IMR-90 (cell line): Measurements from ENCODE around the gene TRIM74. TPM values are rescaled to one million over a fixed set of nuclear protein-coding genes. Genes with fewer than 3 reads are reported as not detected.
"Not testable (repeated sequence)": the region's sequence is repeated elsewhere in the genome, so short reads cannot be mapped to it uniquely, and the experiment has no call there.

ENCODE experiments used
- ATAC-seq: fragments of 200-7000 bp; cut with Tn5 transposase; 2 replicates; pipeline ENCODE4 v1.9.1; 2020; ENCODE audit warnings: low read depth, mild to moderate bottlenecking, moderate library complexity
- BruUV-seq: library from RNA; stranded (reverse); fragments of 400-500 nt; replicated peaks from 2 replicates; lab custom pipeline; 2021; lab: Mats Ljungman, UMichigan
- CTCF ChIA-PET: fragments of 300-600 bp; formaldehyde crosslinking; extraction: SDS; loops from one replicate; lab custom pipeline; 2021; ENCODE audit warnings: antibody characterized with exemption; lab: Yijun Ruan, JAX
- POLR2A ChIA-PET: fragments of 300-600 bp; sonication (Branson Sonifier 250); formaldehyde crosslinking; loops from one replicate; lab custom pipeline; 2022; ENCODE audit warnings: antibody characterized with exemption; ENCODE audit not compliant: unreplicated experiment; lab: Charles Lee
- DNase-seq: peaks from one replicate; pipeline ENCODE4 v3.0.0; 2013
- H2AFZ ChIP-seq: replicated peaks from 2 replicates; pipeline ENCODE3; 2013; ENCODE audit warnings: low read length, mild to moderate bottlenecking; ENCODE audit not compliant: poor library complexity
- H2AK5ac ChIP-seq: 2 replicates; pipeline ENCODE4 v1.6.1; 2013; ENCODE audit warnings: low read depth, low read length, inconsistent platforms
- H2AK9ac ChIP-seq: replicated peaks from 2 replicates; pipeline ENCODE3; 2013; ENCODE audit warnings: mild to moderate bottlenecking, low read depth, low read length, moderate library complexity; ENCODE audit not compliant: poor library complexity
- H2BK120ac ChIP-seq: 2 replicates; pipeline ENCODE4 v1.6.1; 2013; ENCODE audit warnings: low read depth, low read length, inconsistent platforms
- H2BK15ac ChIP-seq: 3 replicates; pipeline ENCODE4 v1.6.1; 2013; ENCODE audit warnings: low read depth, low read length, inconsistent platforms
- H2BK20ac ChIP-seq: 2 replicates; pipeline ENCODE4 v1.6.1; 2013; ENCODE audit warnings: low read depth, mild to moderate bottlenecking, inconsistent platforms, low read length, moderate library complexity
- H2BK5ac ChIP-seq: 2 replicates; pipeline ENCODE4 v1.6.1; 2013; ENCODE audit warnings: mild to moderate bottlenecking, low read depth, low read length, inconsistent platforms; ENCODE audit not compliant: poor library complexity, severe bottlenecking
- H3K14ac ChIP-seq: replicated peaks from 2 replicates; pipeline ENCODE4 v1.6.1; 2013; ENCODE audit warnings: low read depth, low read length, inconsistent platforms
- H3K18ac ChIP-seq: 2 replicates; pipeline ENCODE4 v1.6.1; 2013; ENCODE audit warnings: low read depth, low read length, control low read depth
- H3K23ac ChIP-seq: 2 replicates; pipeline ENCODE4 v1.6.1; 2013; ENCODE audit warnings: low read depth, low read length, inconsistent platforms
- H3K27ac ChIP-seq: 2 replicates; pipeline ENCODE4 v1.5.1; 2013; ENCODE audit warnings: mild to moderate bottlenecking, control low read depth, low read length; ENCODE audit not compliant: insufficient read depth
- H3K27me3 ChIP-seq: 2 replicates; pipeline ENCODE4 v1.6.1; 2013; ENCODE audit warnings: low read length; ENCODE audit not compliant: control insufficient read depth, insufficient read depth
- H3K36me3 ChIP-seq: 2 replicates; pipeline ENCODE4 v1.6.1; 2013; ENCODE audit warnings: low read length, mixed read lengths; ENCODE audit not compliant: control insufficient read depth, insufficient read depth
- H3K4ac ChIP-seq: 2 replicates; pipeline ENCODE4 v1.6.1; 2013; ENCODE audit warnings: low read depth, low read length, inconsistent platforms
- H3K4me1 ChIP-seq: 2 replicates; pipeline ENCODE4 v1.6.1; 2013; ENCODE audit warnings: low read length, mixed read lengths; ENCODE audit not compliant: control insufficient read depth, insufficient read depth
- H3K4me2 ChIP-seq: 2 replicates; pipeline ENCODE4 v1.6.1; 2013; ENCODE audit warnings: low read depth, mild to moderate bottlenecking, control low read depth, low read length, moderate library complexity
- H3K4me3 ChIP-seq: 2 replicates; pipeline ENCODE4 v1.5.1; 2013; ENCODE audit warnings: low read depth, mild to moderate bottlenecking, control low read depth, low read length, moderate library complexity; ENCODE audit not compliant: insufficient read depth
- H3K56ac ChIP-seq: 2 replicates; pipeline ENCODE4 v1.6.1; 2013; ENCODE audit warnings: low read length, inconsistent platforms; ENCODE audit not compliant: insufficient read depth; ENCODE audit errors: extremely low read depth
- H3K79me1 ChIP-seq, 2 experiments: 2 replicates each; pipeline ENCODE4 v1.6.1; 2013; ENCODE audit warnings: low read length in 2 of 2, inconsistent platforms in 1 of 2, low read depth in 1 of 2
- H3K9ac ChIP-seq: 2 replicates; pipeline ENCODE4 v1.6.1; 2013; ENCODE audit warnings: low read depth, low read length, control low read depth
- H3K9me1 ChIP-seq: 2 replicates; pipeline ENCODE4 v1.6.1; 2013; ENCODE audit warnings: low read length, inconsistent platforms; ENCODE audit not compliant: insufficient read depth
- H3K9me3 ChIP-seq: 2 replicates; pipeline ENCODE4 v1.6.1; 2013; ENCODE audit warnings: low read length; ENCODE audit not compliant: control insufficient read depth, insufficient read depth
- H4K20me1 ChIP-seq: 2 replicates; pipeline ENCODE4 v1.6.1; 2013; ENCODE audit warnings: low read length, inconsistent platforms; ENCODE audit not compliant: insufficient read depth
- H4K5ac ChIP-seq: 2 replicates; pipeline ENCODE4 v1.6.1; 2013; ENCODE audit warnings: mild to moderate bottlenecking, low read depth, low read length, control low read depth
- H4K8ac ChIP-seq, 2 experiments: 2 replicates each; pipeline ENCODE4 v1.6.1; 2013; ENCODE audit warnings: low read depth in 2 of 2, low read length in 2 of 2, control low read depth in 1 of 2, inconsistent platforms in 1 of 2
- H4K91ac ChIP-seq: 2 replicates; pipeline ENCODE4 v1.6.1; 2013; ENCODE audit warnings: low read depth, low read length, inconsistent platforms; ENCODE audit not compliant: insufficient read depth
- WGBS, 2 experiments: methylation state at CpG; one replicate each; pipeline versions ENCODE4 v1.1.5 to v1.1.7; 2013; ENCODE audit warnings: missing lambda C conversion rate in 2 of 2; ENCODE audit not compliant: insufficient read length in 1 of 2; ENCODE audit errors: extremely low coverage in 2 of 2; 5-methylcytosine and 5-hydroxymethylcytosine counted together
- dilution Hi-C: fragments of 300-500 bp; cut with HindIII; formaldehyde crosslinking; loops from one replicate; pipeline ENCODE4 v1.14.3; 2018; ENCODE audit warnings: low sequenced_read_pairs; ENCODE audit not compliant: unreplicated experiment
- in situ Hi-C: fragments of 300-500 bp; cut with MboI; formaldehyde crosslinking; loops from 3 replicates; pipeline ENCODE4 v1.14.3; 2019; ENCODE audit warnings: low sequenced_read_pairs, inconsistent platforms, mixed read lengths
- intact Hi-C: fragments of 100-400 bp; cut with micrococcal nuclease; formaldehyde crosslinking; loops from 2 replicates; pipeline ENCODE4 v1.10.0; 2022
- polyA plus RNA-seq, 3 experiments: library from polyadenylated mRNA; depleted of rRNA; stranded (reverse); fragments of >200 nt; gene quantifications; 2 replicates each; pipeline ENCODE4 v1.2.3, GENCODE V29; 2012; ENCODE audit warnings: low replicate concordance in 1 of 3
- total RNA-seq: library from RNA; depleted of rRNA; stranded (reverse); fragments of >200 nt; gene quantifications from 2 replicates; pipeline ENCODE4 v1.2.3, GENCODE V29; 2012

TRIM74 gene
- total and polyA plus RNA-seq, 2 of the 4 experiments (the other 2 are of a cell fraction): 0.17 TPM; not detected in 1

DNA sequence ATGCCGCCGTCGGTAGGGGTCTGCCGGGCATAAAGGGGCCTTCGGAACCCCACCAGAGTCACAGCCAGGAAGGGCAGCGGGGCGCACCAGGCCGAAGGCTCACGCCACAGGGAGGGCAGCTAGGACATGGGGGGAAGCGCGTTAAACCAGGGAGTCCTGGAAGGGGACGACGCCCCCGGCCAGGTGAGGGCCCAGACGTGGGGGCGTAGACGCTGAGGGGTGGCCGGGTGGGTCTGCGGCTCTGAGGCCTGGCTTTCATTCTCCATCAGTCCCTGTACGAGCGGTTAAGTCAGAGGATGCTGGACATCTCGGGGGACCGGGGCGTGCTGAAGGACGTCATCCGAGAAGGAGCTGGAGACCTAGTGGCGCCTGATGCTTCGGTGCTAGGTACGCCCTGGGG is 422 bp upstream of the TRIM74 start:
- H2BK5ac ChIP-seq, BruUV-seq, H3K56ac ChIP-seq, H2AK5ac ChIP-seq, H3K27ac ChIP-seq, H4K8ac ChIP-seq, H2BK15ac ChIP-seq, H3K36me3 ChIP-seq, H4K20me1 ChIP-seq, H2AFZ ChIP-seq, H3K9me1 ChIP-seq, in situ Hi-C loops, DNase-seq, intact Hi-C loops, H3K9me3 ChIP-seq, H2BK120ac ChIP-seq, H3K9ac ChIP-seq, H3K4me2 ChIP-seq, H3K18ac ChIP-seq, H3K27me3 ChIP-seq, H3K14ac ChIP-seq, dilution Hi-C loops, H3K4me1 ChIP-seq, H3K4ac ChIP-seq, H3K23ac ChIP-seq, H2AK9ac ChIP-seq, H2BK20ac ChIP-seq, H4K91ac ChIP-seq, POLR2A ChIA-PET, CTCF ChIA-PET, H3K79me1 ChIP-seq, H3K4me3 ChIP-seq, H4K5ac ChIP-seq, ATAC-seq: not testable (repeated sequence)
- no CpG with 5 or more reads among the region's 29 CpGs for WGBS, 2 experiments

DNA sequence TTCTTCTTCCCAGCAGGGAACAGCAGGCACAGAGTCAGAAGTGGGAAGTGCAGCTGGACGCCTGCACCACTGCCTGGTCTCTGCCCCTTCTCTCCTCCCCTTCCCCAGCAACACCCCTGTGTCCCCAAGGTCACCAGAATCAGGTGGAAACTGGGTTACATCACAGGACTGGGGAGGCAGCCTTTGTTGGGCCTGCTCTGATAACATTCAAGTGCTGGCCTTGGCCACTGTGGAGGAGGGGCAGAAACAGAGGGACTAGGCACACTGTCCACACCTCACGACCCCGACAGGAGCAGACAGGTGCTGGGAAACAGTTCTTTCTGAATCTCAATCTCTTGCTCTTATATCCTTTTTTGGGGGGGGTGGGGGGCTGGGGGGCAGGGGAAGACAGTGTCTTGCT is 2.4 kb downstream of the TRIM74 start:
- H4K91ac ChIP-seq, H3K9ac ChIP-seq, H3K4me3 ChIP-seq, POLR2A ChIA-PET, H3K14ac ChIP-seq, in situ Hi-C loops, H3K27me3 ChIP-seq, H2BK5ac ChIP-seq, H2BK120ac ChIP-seq, H3K23ac ChIP-seq, H2AK9ac ChIP-seq, H4K20me1 ChIP-seq, H4K8ac ChIP-seq, H4K5ac ChIP-seq, H2BK20ac ChIP-seq, CTCF ChIA-PET, H3K4ac ChIP-seq, H3K36me3 ChIP-seq, H3K18ac ChIP-seq, H3K27ac ChIP-seq, H2BK15ac ChIP-seq, H3K56ac ChIP-seq, H3K79me1 ChIP-seq, BruUV-seq, H3K9me1 ChIP-seq, DNase-seq, dilution Hi-C loops, H3K4me2 ChIP-seq, H3K9me3 ChIP-seq, ATAC-seq, H2AK5ac ChIP-seq, H3K4me1 ChIP-seq, H2AFZ ChIP-seq, intact Hi-C loops: not testable (repeated sequence)
- no CpG with 5 or more reads among the region's 3 CpGs for WGBS, 2 experiments
